Skeletal muscle tissue (tissue), 4 donors: Measurements from ENCODE around the gene MAU2. TPM values are rescaled to one million over a fixed set of nuclear protein-coding genes. Genes with fewer than 3 reads are reported as not detected.

ENCODE experiments used
- H3K27ac ChIP-seq: one replicate; pipeline ENCODE4 v1.7.0; 2013; ENCODE audit warnings: mild to moderate bottlenecking, low read depth, low read length, inconsistent platforms
- H3K27me3 ChIP-seq, 3 donors: one replicate each; pipeline ENCODE4 v1.7.0; 2013; ENCODE audit warnings: low read length in 3 of 3; ENCODE audit not compliant: control insufficient read depth in 3 of 3, insufficient read depth in 3 of 3
- H3K36me3 ChIP-seq, 3 donors: one replicate each; pipeline ENCODE4 v1.7.0; 2013; ENCODE audit warnings: low read length in 3 of 3; ENCODE audit not compliant: control insufficient read depth in 3 of 3, insufficient read depth in 3 of 3
- H3K4me1 ChIP-seq, 3 donors: one replicate each; pipeline ENCODE4 v1.7.0; 2013; ENCODE audit warnings: low read length in 3 of 3, mild to moderate bottlenecking in 3 of 3; ENCODE audit not compliant: control insufficient read depth in 3 of 3, insufficient read depth in 3 of 3
- H3K4me3 ChIP-seq, 3 donors: one replicate each; pipeline ENCODE4 v1.7.0; 2013; ENCODE audit warnings: low read length in 3 of 3
- H3K9ac ChIP-seq, 3 donors: one replicate each; pipeline ENCODE4 v1.7.0; 2013; ENCODE audit warnings: low read length in 3 of 3, mild to moderate bottlenecking in 3 of 3, moderate library complexity in 2 of 3, low read depth in 1 of 3
- H3K9me3 ChIP-seq, 3 donors: one replicate each; pipeline ENCODE4 v1.7.0; 2013; ENCODE audit warnings: low read length in 3 of 3; ENCODE audit not compliant: control insufficient read depth in 3 of 3
- total RNA-seq: library from RNA; depleted of rRNA; stranded (reverse); fragments of >200 nt; gene quantifications from one replicate; pipeline ENCODE4 v1.2.3, GENCODE V29; 2014
- donor health status: Osteomylitis.

The MAU2 gene
- total RNA-seq, 1 donor from 2014 or later, result 20.9 TPM

GRCh38 chr19:19280561-19280960 lies 40.1 kb upstream of the MAU2 start:
- Histone ChIP-seq H3K4me3 (no peak overlapping the region), H3K9me3 (no peaks in the 10 kb centered on the region), H3K27ac (no peak overlapping the region), H3K4me1 (peaks cover 0 to 4% (median 4%) of the 10 kb centered on the region in 3 donors), H3K9ac (no peak overlapping the region), H3K36me3 (peaks cover 42 to 53% (median 50%) of the 10 kb centered on the region in 3 donors), H3K27me3 (no peaks in the 10 kb centered on the region)

GRCh38 chr19:19285686-19286085 lies 34.9 kb upstream of the MAU2 start:
- Histone ChIP-seq H3K27me3 (no peaks in the 10 kb centered on the region), H3K9ac (no peak overlapping the region), H3K9me3 (no peaks in the 10 kb centered on the region), H3K4me3 (no peak overlapping the region), H3K27ac (no peak overlapping the region), H3K4me1 (peaks cover 0 to under 1% (median 0%) of the 10 kb centered on the region in 3 donors), H3K36me3 (peaks cover 11 to 31% (median 19%) of the 10 kb centered on the region in 3 donors)

- H3K27ac ChIP-seq, result no peak overlapping the region
- no peaks in the 10 kb centered on the region for H3K9me3 ChIP-seq
- H3K36me3 ChIP-seq, result peaks cover 12 to 34% (median 22%) of the 10 kb centered on the region in 3 donors
- no peaks in the 10 kb centered on the region for H3K27me3 ChIP-seq
- no peak overlapping the region for H3K9ac ChIP-seq
- H3K4me1 ChIP-seq, result no peaks in the 10 kb centered on the region
- H3K4me3 ChIP-seq, result no peak overlapping the region
Measured at GRCh38 chr19:19292607-19293006, 28.0 kb upstream of the MAU2 start.

- H3K4me1 ChIP-seq, result no peaks in the 10 kb centered on the region
- H3K9me3 ChIP-seq, result no peaks in the 10 kb centered on the region
- H3K27ac ChIP-seq, result no peak overlapping the region
- peaks cover 10 to 26% (median 17%) of the 10 kb centered on the region in 3 donors for H3K36me3 ChIP-seq
- no peaks in the 10 kb centered on the region for H3K27me3 ChIP-seq
- no peak overlapping the region for H3K4me3 ChIP-seq
- H3K9ac ChIP-seq, result no peak overlapping the region
Measured at GRCh38 chr19:19294914-19295313, 25.7 kb upstream of the MAU2 start.

GRCh38 chr19:19296953-19297689 lies 23.5 kb upstream of the MAU2 start:
- Histone ChIP-seq H3K27ac (no peak overlapping the region), H3K9ac (no peak overlapping the region), H3K36me3 (peaks cover 27 to 42% (median 32%) of the 10 kb centered on the region in 3 donors), H3K4me3 (no peak overlapping the region), H3K9me3 (no peaks in the 10 kb centered on the region), H3K4me1 (no peaks in the 10 kb centered on the region), H3K27me3 (no peaks in the 10 kb centered on the region)

- H3K4me1 ChIP-seq, result no peaks in the 10 kb centered on the region
- no peak overlapping the region for H3K4me3 ChIP-seq
- no peaks in the 10 kb centered on the region for H3K27me3 ChIP-seq
- no peak overlapping the region for H3K27ac ChIP-seq
- H3K36me3 ChIP-seq, result peaks cover 32 to 43% (median 36%) of the 10 kb centered on the region in 3 donors
- H3K9me3 ChIP-seq, result no peaks in the 10 kb centered on the region
- H3K9ac ChIP-seq, result no peak overlapping the region
Measured at GRCh38 chr19:19297759-19298158, 22.9 kb upstream of the MAU2 start.

GRCh38 chr19:19300613-19301012 lies 20.0 kb upstream of the MAU2 start:
- Histone ChIP-seq H3K27me3 (no peaks in the 10 kb centered on the region), H3K9ac (no peak overlapping the region), H3K4me1 (no peaks in the 10 kb centered on the region), H3K27ac (no peak overlapping the region), H3K4me3 (no peak overlapping the region), H3K36me3 (peaks cover 51 to 56% (median 53%) of the 10 kb centered on the region in 3 donors), H3K9me3 (no peaks in the 10 kb centered on the region)

- H3K36me3 ChIP-seq, result peaks cover 58 to 75% (median 64%) of the 10 kb centered on the region in 3 donors
- H3K27me3 ChIP-seq, result no peaks in the 10 kb centered on the region
- H3K4me1 ChIP-seq, result no peaks in the 10 kb centered on the region
- no peak overlapping the region for H3K4me3 ChIP-seq
- no peaks in the 10 kb centered on the region for H3K9me3 ChIP-seq
- no peak overlapping the region for H3K27ac ChIP-seq
- H3K9ac ChIP-seq, result no peak overlapping the region
Measured at GRCh38 chr19:19303411-19303810, 17.2 kb upstream of the MAU2 start.

- peaks cover 61 to 80% (median 70%) of the 10 kb centered on the region in 3 donors for H3K36me3 ChIP-seq
- no peak overlapping the region for H3K27ac ChIP-seq
- no peak overlapping the region for H3K4me3 ChIP-seq
- H3K9me3 ChIP-seq, result no peaks in the 10 kb centered on the region
- no peaks in the 10 kb centered on the region for H3K4me1 ChIP-seq
- H3K9ac ChIP-seq, result no peak overlapping the region
- H3K27me3 ChIP-seq, result no peaks in the 10 kb centered on the region
Measured at GRCh38 chr19:19304186-19304965, 16.3 kb upstream of the MAU2 start.

- Histone ChIP-seq H3K4me1 (no peaks in the 10 kb centered on the region), H3K27ac (no peak overlapping the region), H3K9ac (no peak overlapping the region), H3K9me3 (no peaks in the 10 kb centered on the region), H3K27me3 (no peaks in the 10 kb centered on the region), H3K4me3 (no peak overlapping the region), H3K36me3 (peaks cover 64 to 83% (median 73%) of the 10 kb centered on the region in 3 donors)
Measured at GRCh38 chr19:19305066-19305465, 15.6 kb upstream of the MAU2 start.
